ENCODE data around the gene PHAF1.

GRCh38 chr16:67082891-67083290 is 26.9 kb upstream of the PHAF1 start:
- TF ChIP-seq GATA3 (IDR thresholded peaks at IDR 0.05; ENCODE audit: low read depth, low read length) (no peak), GATA2 (IDR thresholded peaks at IDR 0.05; ENCODE audit: low read depth, low read length) (no peak)
